HG03045 (cell line): ENCODE results near the gene NCOA3.

Experiments
- ATAC-seq: cut with Tn5 transposase; IDR thresholded peaks from one replicate; pipeline ENCODE4 v1.9.1; 2021; ENCODE audit warnings: mild to moderate bottlenecking, moderate library complexity; ENCODE audit not compliant: unreplicated experiment

NCOA3 gene

DNA sequence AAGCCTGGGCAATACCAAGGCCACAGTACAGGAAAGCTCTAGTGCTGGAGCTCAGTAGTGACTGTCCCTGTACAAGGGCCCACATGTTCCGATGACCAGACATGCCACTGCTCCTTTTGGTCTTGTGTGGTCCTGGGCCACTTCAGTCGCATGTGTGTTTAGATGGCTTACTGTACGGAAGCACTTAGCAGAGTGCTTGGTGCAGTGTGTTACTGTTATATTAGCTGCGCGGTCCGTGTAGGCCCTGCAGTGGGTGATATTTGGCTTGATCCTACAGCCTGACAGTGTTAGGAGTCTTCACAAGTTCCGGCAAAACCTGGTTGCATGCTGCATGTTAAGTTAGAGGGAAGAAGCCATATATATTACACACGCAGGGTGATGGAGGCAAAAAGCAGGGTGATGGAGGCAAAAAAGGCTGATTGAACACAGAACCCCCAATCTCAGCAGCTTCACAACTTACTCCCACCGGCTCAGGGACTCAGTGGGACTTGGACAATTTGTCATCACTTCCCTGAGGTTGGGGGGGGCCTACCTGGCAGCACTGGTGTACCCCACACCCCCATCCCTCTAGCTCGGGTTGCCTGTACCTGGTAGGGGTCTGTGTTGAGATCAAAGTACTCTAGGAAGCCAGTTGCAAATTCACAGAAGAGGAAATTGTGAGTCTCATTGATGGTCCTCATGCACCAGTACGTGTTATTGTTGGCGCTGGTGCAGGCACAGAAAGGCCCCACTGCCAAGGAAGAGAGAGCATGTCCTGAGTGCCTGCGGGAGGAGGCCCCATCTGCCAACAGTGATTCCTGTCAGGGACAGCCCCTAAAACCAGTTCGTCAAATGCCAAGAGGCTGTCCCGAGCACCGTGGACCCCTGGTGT lies 161.0 kb downstream of the NCOA3 start:
- ATAC-seq = no peak

DNA sequence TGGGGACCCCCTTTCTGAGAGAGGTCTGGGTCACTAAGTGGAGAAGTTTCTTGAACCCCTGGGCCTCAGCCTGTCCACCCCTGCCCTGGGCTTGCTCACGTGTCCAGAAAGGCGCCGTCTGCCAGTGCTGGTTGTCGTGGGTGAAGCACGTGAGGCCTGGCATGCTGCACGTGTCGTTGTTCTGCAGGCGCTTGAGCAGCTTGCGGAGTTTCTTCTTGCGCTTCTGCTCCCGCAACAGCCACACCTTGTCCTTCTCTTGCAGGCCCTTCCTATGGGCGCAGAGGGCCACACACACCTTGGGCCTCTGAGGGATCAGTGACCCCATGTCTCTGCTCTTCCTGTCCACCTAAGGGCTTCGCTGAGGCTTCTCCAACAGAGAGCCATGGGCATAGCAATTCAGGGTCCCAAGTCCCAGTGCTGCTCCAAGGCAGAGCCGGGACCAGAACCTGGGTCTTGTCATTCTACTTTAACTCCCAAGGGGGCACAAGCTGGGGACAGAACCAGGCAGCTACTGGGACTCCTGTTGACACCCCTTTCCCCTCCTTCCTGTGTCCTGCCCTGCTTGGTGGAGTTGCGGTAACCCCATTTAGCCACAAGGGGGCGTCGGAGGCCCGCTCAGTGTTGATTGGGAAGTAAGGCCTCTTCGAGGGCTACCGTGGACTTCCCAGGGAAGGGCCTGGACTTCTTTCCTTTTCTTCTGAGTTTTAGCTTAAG lies 161.8 kb downstream of the NCOA3 start:
- ATAC-seq = no peak

DNA sequence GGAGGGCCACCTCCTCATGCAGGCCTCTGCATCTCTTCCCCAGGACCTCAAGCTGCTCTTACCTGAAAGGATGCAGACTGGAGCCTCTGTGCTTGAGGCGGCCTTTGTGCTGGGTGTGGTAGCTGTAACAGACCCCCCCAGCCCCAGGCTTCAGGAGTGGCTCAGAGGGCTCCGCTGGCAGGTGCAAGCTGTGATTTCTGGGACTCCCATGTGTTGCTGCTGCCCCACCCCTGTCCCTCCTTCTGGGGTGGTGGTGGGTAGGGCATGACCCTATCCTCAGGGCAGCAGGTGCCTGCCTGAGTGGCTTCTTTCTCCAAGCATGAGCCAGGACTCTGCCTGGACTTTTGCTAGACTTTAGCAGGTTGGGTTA lies 162.4 kb downstream of the NCOA3 start:
- no peak for ATAC-seq

DNA sequence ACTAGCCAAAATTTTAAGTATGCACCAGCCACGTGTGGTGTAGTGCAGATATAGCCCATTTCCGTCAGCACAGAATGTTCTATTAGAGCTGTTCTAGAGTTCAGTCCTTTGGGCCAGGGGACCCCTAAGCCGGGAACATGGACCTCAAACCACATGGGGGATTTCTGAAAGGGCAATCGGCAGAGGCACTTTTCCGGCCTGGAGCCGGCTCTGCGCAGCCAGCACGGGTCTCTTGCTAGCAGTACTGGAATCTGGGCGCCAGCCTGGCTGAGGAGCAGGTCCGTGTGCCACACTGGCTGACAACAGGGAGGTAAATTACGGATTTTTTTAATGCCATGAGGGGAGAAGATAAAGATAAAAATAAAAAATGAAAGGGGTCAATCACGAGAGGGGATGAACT lies 163.1 kb downstream of the NCOA3 start:
- no peak for ATAC-seq

DNA sequence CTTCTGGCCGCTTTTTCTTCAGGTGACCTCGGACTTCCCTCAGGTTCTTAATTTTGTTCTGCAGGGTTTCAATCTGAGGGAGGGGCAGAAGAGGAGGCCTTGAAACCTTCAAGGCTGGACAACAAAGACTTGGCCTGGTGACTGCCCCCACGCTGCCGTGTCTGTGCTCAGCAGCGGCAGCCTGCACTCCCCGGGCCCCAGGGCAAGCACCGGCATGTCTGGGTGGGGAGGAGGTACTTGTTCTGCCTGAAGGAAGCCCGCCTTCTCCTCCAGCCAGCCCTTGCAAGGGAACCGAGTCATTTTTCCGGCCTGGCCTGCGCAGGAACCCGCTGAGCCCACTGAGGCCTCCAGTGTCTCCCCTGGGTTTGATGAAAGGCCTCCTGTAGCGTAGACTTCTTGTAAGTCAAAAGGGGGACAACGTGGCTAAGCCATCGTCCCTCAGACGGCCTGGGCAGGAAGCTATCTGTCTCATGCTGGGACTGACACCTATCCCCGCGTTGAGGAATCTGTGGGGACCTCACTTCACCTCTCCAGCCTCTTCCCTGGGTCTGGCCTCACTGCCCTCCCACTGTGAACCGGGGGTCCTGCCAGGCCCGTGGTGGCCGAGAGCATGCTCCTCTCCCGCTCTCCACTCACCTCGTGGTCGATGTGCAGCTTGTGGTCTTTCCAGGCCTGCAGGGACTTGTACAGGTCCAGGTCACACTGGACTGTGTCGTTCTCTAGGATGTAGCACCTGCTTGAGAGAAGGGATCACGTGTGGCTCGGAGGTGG lies 163.7 kb downstream of the NCOA3 start:
- no peak for ATAC-seq

DNA sequence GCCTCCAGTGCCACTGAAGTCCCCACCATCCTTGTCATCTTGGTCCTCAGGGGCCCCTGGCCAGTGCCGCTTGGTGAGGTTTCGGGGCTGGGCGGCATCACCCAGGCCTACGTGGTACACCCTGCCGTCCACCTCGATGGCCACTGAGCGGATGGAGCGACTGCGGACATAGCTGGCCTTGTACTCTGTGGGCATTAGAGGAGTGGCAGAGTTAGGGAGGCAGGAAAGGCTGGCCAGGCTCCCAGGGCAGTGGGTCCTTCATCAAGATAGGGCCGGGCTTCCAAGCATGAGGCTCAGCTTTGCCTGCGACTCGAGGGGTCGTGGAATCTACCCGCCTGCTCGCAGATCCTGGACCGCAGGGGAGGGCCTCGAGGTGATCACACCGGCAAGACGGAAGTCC lies 164.6 kb downstream of the NCOA3 start:
- ATAC-seq = no peak

DNA sequence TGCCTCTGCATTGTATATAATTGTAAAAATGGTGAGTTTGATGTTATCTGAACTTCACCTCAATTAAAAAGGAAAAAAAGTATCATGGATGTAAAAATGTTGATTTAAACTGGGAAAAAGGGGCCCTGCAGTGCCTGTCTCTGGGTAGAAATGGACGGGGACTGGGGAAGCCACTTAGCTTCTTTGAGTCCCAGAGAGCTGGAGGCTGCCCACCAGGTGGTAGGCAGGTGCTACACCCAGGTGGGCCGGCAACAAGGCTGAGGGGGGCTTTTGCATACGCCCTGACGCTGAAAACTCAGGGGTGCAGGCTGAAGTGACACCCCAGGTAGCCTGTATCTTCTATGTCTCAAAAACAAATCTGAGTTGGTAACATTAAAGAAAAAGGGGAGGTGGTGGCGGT lies 165.4 kb downstream of the NCOA3 start:
- no peak for ATAC-seq

DNA sequence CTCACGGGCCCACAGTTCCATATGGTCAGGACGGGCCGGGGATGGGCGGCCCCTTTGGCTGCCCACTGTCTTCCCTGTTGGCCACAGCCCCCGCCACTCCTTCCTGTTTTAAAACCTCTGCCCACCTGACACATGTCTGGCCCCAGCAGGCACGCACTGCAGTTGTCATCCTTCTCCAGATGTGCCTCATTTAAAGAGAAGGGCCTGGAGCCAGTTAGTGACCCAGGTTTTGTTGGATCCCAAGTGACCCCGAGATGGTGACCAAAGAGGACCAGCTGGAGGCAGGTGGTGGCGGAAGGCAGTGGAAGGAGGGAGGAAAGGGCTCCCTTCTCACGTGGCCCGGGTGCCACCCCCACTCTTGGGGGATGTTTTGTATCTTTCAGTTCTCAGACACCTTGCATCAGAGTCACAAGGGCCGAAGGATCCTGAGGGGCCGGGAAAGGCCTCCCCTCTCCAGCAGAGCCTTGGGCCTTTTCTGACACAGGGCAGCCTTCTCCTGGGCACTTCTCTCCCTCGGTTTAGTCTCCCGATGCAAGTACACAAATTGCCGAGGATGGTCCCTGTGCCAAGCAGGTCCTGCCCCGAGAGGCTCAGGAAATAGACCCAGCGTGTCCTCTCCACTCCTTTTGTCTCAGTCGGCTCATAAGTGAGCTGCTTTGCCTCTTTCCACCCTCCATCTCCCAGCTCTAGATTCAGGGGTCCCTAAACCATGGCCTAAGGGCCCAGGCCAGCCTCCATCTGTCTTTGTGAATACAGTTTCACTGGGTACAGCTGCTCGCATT lies 166.0 kb downstream of the NCOA3 start:
- ATAC-seq = no peak

DNA sequence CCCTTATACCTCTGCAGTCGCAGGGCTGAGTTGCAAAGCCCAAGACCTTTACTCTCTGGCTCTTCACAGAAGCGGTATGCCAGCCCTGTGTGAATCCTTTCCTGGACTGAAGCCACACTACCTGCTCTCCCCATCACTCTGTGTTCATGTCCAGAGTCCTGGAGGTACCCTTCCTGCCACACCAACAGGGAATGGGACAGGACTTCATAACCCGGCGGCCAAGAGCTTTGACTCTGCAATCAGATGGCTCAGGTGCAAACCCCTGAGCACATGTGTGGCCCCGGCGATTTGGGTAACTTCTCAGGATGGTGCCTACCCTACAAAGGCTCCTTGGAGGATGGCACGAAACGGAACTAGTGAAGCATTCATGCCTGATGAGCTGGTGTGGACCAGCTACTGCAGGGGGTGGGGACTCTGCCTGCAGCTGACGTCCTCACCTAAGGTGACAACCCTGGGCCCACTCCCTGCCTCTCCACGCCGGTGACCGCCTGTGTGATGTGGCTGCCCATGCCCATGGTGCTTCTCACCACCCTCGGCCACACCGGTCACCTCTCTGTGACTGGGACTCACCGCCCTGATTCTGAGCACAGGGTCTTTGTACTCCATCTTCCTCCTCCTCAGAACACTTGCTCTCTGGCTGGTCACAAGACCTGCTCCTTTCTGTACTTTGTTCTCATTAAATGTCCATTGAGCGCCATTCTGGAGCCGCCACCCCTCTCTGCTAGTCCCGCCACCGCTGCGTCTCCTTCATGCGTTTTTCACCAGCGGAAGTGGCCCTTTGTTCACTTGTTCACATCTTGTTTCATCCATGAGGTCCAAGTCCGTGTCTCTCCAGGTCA lies 166.8 kb downstream of the NCOA3 start:
- no peak for ATAC-seq

DNA sequence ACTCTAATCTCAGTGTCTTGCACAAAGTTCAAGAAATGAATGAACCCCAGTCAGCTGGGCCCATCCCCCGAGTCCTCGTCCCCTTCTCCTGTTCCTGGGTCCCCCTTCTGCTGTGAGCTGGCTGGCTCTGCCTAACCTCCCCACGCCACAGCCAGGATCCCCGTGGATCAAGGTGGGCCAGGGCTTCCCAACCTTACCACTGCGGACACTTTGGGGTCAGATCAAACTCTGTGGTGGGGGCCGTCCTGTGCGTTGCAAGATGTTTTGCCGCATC lies 167.4 kb downstream of the NCOA3 start:
- no peak for ATAC-seq

DNA sequence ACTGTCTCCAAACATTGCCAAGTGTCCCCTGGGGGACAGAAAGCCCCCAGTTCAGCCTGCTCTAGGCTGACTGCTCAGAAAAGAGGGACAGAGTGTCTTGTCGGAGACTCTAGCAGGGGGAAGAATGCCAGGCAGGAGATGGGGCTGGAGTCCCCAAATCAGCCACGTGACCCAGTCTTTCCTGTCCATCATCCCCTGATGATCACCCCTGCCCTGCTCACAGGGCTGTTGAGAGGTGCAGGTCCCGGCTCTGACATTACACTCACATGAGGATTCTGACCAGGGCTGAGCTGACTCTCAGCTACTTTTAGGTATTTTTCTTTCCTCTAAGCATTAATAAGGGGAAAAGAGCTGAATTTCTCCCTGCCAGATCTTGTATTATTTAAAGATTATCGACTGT lies 167.8 kb downstream of the NCOA3 start:
- no peak for ATAC-seq

DNA sequence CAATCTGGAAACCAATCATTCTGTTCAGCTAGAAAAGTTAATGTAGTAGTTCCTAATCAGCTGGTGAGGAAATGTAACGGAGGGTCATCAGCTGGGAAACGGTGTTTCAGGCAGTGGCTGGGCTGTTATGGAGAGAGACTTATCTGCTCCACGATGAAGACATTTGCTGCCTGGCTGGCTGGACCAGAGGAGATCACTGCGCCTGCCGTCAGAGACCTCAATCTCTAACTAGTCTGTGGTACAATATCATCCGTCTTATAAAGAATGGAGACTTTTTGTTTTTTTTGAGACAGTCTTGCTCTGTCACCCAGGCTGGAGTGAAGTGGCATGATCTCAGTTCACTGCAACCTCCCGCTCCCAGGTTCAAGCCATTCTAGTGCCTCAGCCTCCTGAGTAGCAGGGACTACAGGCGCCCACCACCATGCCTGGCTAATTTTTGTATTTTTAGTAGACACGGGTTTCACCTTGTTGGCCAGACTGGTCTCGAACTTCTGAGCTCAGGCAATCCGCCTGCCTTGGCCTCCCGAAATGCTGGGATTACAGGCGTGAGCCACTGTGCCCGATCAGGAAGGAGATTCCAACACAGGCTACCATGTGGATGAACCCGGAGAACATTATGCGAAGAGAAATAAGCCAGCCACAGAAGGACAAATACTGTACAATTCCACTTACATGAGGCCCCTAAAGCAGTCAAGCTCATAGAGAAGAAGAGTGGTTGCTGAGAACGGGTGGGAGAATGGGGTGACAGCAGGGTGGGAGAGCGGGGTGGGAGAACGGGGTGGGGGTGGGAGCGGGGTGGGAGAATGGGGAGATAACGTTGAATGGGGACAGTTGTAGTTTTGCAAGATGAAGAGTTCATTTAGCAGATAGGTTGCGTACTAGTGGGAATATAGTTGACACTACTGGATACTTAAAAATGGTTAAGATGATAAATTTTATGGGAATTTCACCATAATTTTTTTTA lies 168.5 kb downstream of the NCOA3 start:
- no peak for ATAC-seq

DNA sequence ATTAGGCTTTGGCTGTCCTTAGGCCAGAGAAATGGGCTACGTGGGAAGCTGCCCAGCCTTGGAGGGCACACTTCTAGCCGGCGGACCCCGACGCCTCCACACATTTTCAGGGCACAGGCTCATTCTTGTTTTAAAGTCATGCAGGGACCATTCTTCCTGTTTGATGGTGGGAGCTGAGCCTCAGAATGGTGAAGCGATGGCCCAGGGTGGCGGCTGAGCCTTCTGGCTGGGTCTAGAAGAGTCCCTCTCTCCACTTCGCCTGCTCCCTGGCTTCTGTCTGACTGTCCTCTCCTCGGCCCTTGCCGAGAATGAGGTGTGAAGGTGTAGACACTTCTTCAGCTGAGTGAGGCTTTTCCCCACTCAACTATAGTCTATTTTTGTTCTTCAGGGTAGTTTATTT lies 169.2 kb downstream of the NCOA3 start:
- no peak for ATAC-seq

DNA sequence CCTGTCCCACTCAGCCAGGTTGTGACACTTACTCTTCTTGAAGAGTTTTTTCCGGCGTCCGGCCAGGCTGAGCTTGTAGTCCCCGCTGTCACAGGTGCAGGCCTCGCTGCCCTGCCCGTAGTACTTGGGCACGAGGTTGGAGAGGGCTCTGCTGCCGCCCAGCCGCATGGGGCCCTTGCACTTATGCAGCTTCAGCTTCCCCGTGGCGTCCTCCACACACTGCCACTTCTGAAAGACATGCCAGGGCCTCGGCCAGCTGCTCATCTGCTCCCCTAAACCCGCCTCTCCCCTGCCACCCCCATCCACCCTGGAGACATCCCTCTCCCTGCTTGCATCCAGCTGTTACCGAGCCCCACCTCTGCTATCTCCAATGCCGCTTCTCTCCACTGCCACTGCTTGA lies 170.5 kb downstream of the NCOA3 start:
- ATAC-seq = no peak

DNA sequence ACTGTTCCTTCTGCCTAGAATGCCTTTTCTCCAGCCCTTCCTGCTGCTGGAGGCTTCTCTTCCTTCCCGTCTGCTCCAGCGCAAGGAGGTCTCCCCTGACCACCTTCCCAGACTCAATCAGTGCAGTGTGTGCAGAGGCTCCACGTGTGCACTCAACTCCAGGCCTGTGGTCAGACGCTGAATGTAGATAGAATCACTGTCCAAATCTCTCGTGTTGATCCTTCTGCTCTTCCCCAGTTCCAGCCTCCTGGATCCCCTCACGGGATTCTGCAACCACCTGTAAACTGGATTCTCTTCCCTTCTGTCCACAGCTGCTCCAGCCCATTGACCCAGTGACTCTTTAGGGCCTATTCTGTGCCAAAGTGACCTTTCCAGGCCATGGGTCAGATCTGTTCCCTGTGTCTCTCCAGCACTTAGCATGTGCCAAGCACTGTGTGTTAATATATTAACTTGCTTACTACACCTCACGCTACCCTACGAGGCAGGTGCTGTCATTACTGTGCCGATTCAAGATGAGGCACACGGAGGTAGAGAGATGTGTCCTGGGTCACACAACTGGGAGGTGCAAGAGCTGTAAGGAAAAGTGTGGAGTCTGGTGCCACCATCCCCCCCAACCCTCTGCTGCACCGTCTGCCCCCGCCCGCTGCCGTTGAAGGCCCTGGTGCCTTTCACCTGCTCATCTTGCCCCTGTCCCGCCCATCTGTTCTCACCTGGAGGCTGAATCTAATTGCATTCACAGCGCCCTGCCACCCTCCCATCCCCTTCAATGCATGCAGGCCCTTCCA lies 171.4 kb downstream of the NCOA3 start:
- ATAC-seq = no peak

DNA sequence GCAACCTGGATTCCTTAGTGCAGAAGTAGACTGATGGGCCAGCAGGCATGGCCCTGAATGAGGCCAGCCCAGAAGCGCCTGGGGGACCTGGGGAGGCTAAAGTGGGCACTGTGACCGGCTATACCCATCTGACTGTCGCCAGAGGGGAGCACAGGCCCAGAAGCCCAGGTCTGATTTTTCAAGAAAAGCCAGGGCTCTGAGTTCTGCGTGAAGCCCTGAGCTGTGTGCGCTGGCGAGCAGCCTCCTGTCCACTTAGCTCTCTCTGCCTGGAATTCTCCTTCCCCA lies 171.9 kb downstream of the NCOA3 start:
- ATAC-seq = no peak

DNA sequence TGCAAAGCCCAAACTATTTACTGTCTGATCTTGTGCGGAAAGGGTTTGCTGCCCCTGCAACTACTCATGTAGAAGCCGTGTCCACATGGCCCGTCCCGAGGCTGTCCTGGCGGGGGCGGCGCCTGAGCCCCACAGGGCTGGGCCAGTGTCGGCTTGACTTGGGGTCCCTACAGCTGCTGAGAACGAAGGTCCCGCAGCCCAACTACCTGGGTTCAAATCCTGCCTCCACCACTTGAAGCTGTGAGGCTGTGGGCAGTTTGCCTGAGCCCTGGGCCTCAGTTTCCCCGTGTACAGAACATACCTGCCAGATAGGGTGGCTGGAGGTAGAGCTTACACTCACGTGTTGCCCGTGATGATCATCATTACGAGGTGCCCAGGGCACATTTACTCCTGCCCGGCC lies 172.5 kb downstream of the NCOA3 start:
- no peak for ATAC-seq

DNA sequence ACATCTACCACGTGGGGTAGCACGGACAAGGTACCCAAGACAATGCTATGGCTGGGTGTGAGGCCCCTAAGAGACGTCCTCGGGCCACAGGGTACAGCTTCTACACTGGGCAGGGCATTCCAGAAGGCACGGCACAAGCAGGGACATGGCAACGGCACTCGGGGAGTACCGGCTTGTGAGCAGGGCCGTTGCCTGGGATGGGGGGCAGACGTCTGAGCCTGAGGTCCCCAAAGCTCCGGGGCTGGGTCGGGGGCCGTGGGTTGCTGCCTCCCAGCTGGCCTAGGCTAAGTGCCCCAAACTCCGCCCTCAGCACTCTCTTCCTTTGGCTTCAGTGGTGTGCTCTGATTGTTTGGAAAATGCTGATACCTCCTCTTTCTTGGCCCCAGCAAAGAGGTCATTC lies 173.0 kb downstream of the NCOA3 start:
- ATAC-seq = no peak
